GM23248 (cell line): ENCODE results near the gene ARFIP2. TPM values are rescaled to one million over a fixed set of nuclear protein-coding genes. Genes with fewer than 3 reads are reported as not detected.

Source experiments
- DNase-seq: peaks from one replicate; pipeline ENCODE4 v3.0.0-alpha.2; 2015
- H2AFZ ChIP-seq: fragments of 200-600 bp; sonication (generic); 2 replicates; pipeline ENCODE4 v1.6.1; 2016; ENCODE audit warnings: antibody characterized with exemption
- H3F3A ChIP-seq: fragments of 200-600 bp; sonication (generic); 2 replicates; pipeline ENCODE4 v1.6.1; 2016; ENCODE audit warnings: mild to moderate bottlenecking, antibody characterized with exemption, mixed run types; ENCODE audit not compliant: insufficient read depth
- H3K27ac ChIP-seq: fragments of 200-600 bp; sonication (generic); 2 replicates; pipeline ENCODE4 v1.5.1; 2016; ENCODE audit warnings: mild to moderate bottlenecking
- H3K27me3 ChIP-seq: fragments of 200-600 bp; sonication (generic); replicated peaks from 2 replicates; pipeline ENCODE4 v1.6.1; 2016; ENCODE audit warnings: mild to moderate bottlenecking; ENCODE audit not compliant: insufficient read depth
- H3K36me3 ChIP-seq: fragments of 200-600 bp; sonication (generic); 2 replicates; pipeline ENCODE4 v1.6.1; 2016; ENCODE audit warnings: low read depth, mild to moderate bottlenecking
- H3K4me1 ChIP-seq: fragments of 200-600 bp; sonication (generic); 2 replicates; pipeline ENCODE4 v1.6.1; 2016; ENCODE audit warnings: mild to moderate bottlenecking; ENCODE audit not compliant: insufficient read depth
- H3K4me2 ChIP-seq: fragments of 200-600 bp; sonication (generic); one replicate; pipeline ENCODE4 v1.6.1; 2016; ENCODE audit warnings: mild to moderate bottlenecking; ENCODE audit not compliant: unreplicated experiment
- H3K4me3 ChIP-seq: fragments of 200-600 bp; sonication (generic); 2 replicates; pipeline ENCODE4 v1.5.1; 2016; ENCODE audit warnings: mild to moderate bottlenecking
- H3K79me2 ChIP-seq: fragments of 200-600 bp; sonication (generic); 2 replicates; pipeline ENCODE4 v1.6.1; 2016; ENCODE audit warnings: mild to moderate bottlenecking; ENCODE audit not compliant: insufficient read depth
- H3K9ac ChIP-seq: fragments of 200-600 bp; sonication (generic); 2 replicates; pipeline ENCODE4 v1.6.1; 2016; ENCODE audit warnings: mild to moderate bottlenecking
- H3K9me2 ChIP-seq: fragments of 200-600 bp; sonication (generic); 2 replicates; pipeline ENCODE4 v1.6.1; 2016; ENCODE audit warnings: mixed run types, mild to moderate bottlenecking, moderate library complexity; ENCODE audit not compliant: insufficient read depth
- H3K9me3 ChIP-seq: fragments of 200-600 bp; sonication (generic); one replicate; pipeline ENCODE4 v1.6.1; 2017; ENCODE audit warnings: low read depth
- H4K20me1 ChIP-seq: fragments of 200-600 bp; sonication (generic); 2 replicates; pipeline ENCODE4 v1.6.0; 2016; ENCODE audit not compliant: insufficient read depth
- EZH2 ChIP-seq: fragments of 200-600 bp; sonication (generic); IDR thresholded peaks from 2 replicates; pipeline ENCODE4 v1.6.1; 2018; ENCODE audit warnings: antibody characterized with exemption, mild to moderate bottlenecking; ENCODE audit not compliant: insufficient read depth, poor library complexity, severe bottlenecking
- EZH2phosphoT487 ChIP-seq: fragments of 200-600 bp; sonication (generic); IDR thresholded peaks from 2 replicates; pipeline ENCODE4 v1.6.1; 2018; ENCODE audit warnings: antibody characterized with exemption, moderate library complexity, mild to moderate bottlenecking, low read depth; ENCODE audit not compliant: insufficient read depth
- WGBS, 2 experiments: methylation state at CpG; one replicate each; pipeline ENCODE4 v1.1.6; 2015 to 2017; ENCODE audit warnings: low lambda C conversion rate in 2 of 2, low coverage in 1 of 2; ENCODE audit errors: missing lambda C conversion rate in 2 of 2; 5-methylcytosine and 5-hydroxymethylcytosine counted together
- in situ Hi-C: fragments of 300-500 bp; cut with MboI; formaldehyde crosslinking; loops from 2 replicates; pipeline ENCODE4 v1.15.0; 2020
- polyA plus RNA-seq: library from polyadenylated mRNA; unstranded; fragments of >200 nt; fragmentation: Nextera tagmentation; extraction: Ambion mirVana; gene quantifications from 2 replicates; pipeline ENCODE4 v1.2.1, GENCODE V29; 2016
- total RNA-seq: library from RNA; depleted of rRNA; stranded (reverse); fragments of >200 nt; shearing (Covaris generic); gene quantifications from 2 replicates; pipeline ENCODE4 v1.2.3, GENCODE V29; 2014

The ARFIP2 gene
- total and polyA plus RNA-seq, 2 experiments from 2014 or later, result 57.9 to 69.5 TPM

DNA sequence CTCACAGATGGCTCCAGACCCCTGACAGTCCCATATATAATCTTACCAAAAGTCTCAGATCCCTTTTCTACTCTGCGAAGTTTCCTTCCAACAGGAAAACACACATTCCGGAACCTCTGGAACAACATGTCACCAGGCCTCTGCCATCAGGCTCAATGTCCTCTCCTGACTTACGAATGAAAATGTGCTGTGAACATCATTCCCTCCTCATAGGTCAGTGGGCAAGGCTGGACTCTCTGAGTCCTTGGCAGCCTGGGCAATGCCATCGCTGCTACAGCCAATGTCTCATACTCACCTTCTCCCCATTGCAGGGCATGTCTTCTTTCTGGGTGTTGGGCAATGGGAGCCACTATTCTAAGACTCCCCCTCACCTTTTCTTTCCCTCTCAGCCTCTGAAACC, 38.7 kb downstream of the ARFIP2 start:
- no peak overlapping the region for H2AFZ ChIP-seq
- H3K4me3 ChIP-seq, result no peak overlapping the region
- no peaks in the 10 kb centered on the region for H3K4me1 ChIP-seq
- DNase-seq, result no peak
- H3K4me2 ChIP-seq, result no peak overlapping the region
- H3K27ac ChIP-seq, result no peak overlapping the region
- WGBS, 2 experiments, result 81 to 88% methylated on average over 4 of the region's 4 CpGs
- TF ChIP-seq EZH2, result no peak
- TF ChIP-seq EZH2phosphoT487, result no peak
- in situ Hi-C loops, result loop anchor here (10.0 kb wide), 1 partner anchor 58 kb away; no protein-coding TSS in a partner anchor
- H4K20me1 ChIP-seq, result no peaks in the 10 kb centered on the region
- H3F3A ChIP-seq, result no peaks in the 10 kb centered on the region
- H3K36me3 ChIP-seq, result no peaks in the 10 kb centered on the region
- H3K79me2 ChIP-seq, result no peaks in the 10 kb centered on the region
- H3K9ac ChIP-seq, result no peak overlapping the region
- no peaks in the 10 kb centered on the region for H3K27me3 ChIP-seq
- H3K9me2 ChIP-seq, result no peaks in the 10 kb centered on the region
- no peaks in the 10 kb centered on the region for H3K9me3 ChIP-seq

DNA sequence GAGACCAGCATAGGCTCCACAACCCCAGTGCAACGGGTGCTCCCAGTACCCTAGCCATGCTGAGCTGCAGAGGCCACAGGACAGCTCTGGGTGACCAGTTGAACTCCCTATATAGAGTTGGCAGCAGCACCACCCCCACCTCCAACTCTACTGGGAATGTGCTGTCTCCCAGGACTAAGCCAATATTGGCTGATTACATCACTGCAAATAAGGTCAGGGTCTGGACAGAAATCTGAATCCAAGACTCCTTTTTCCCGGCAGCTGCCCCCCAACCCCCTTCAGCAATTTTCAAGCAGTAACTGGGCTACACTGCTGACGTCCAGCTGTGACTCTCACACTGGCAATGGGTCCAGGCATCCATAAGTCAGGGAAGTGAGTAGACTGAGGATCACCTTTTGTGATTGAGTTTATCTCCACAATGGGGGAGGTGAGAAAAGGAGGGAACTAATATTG, 40.2 kb downstream of the ARFIP2 start, which contains the start of gene HPX:
HPX (minus strand) TSS at position 82 of the 453 bp plus-strand sequence; CDS start at position 58, 24 bp downstream.
- no peak within 1 kb of the TSS for H3K4me2 ChIP-seq
- in situ Hi-C loops, result loop anchor here (10.0 kb wide), 1 partner anchor 56 kb away; no protein-coding TSS in a partner anchor

DNA sequence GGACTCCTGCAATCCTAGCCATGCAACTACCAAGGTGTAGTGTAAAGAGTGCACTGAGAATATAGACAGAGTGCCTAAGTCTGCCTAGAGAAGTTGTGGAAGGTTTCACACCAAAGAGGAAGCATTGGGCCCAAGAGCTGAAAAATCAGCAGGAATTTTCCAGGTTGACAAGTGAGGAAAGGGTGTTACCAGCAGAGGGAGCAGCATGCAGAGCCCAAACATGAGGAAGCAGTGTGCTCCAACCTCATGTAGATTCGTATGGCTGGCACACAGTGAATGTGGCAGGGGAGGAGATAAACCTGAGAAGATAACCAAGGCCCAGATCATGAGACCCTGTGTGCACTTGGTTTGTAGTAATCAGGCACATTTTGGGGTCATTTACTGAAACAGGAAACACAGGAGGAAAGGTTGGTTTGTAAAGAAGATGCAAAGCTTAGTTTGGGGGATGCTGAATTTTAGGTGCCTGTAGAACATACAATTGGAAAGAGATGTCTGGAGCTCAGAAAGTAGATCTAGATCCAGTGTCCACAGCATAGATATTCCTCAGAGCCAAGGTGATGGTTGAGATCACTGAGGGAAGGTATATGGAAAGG, 42.1 kb downstream of the ARFIP2 start:
- in situ Hi-C loops, result no loop called here
- no peaks in the 10 kb centered on the region for H3K9me2 ChIP-seq
- no peak overlapping the region for H3K4me3 ChIP-seq

More for the DNA sequence above, 40.2 kb downstream of the ARFIP2 start, which contains the start of gene HPX:
- Histone ChIP-seq H3K4me3 (no peak within 1 kb of the TSS), H3K79me2 (no peaks in the 10 kb centered on the region), H3K9me3 (no peaks in the 10 kb centered on the region), H4K20me1 (no peaks in the 10 kb centered on the region), H3K9me2 (no peaks in the 10 kb centered on the region), H3K27me3 (no peaks in the 10 kb centered on the region), H3F3A (no peaks in the 10 kb centered on the region), H3K4me1 (no peaks in the 10 kb centered on the region), H3K9ac (no peak within 1 kb of the TSS), H2AFZ (no peak within 1 kb of the TSS), H3K27ac (no peak within 1 kb of the TSS), H3K36me3 (no peaks in the 10 kb centered on the region)
- no peak for DNase-seq
- TF ChIP-seq EZH2 (no peak), EZH2phosphoT487 (no peak)
- 72 to 74% methylated on average over 3 of the region's 3 CpGs for WGBS, 2 experiments

DNA sequence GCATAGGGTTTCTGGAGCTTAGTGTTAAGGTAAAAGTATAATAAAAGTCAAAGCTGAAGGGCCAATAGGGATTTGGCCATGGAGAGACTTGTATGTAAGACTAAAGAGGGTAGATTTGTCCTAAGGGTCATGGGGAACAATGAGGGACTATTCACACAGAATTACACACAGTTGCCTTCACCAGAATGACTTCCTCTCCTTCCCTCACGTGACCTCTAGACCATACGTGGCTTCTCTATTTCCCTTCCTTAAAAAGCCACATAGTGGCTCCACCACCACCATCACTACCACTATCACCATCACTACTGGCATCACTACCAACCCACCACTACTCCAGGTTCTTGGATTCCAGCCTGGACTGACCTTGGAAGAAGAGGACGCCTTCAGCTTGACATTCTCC, 43.1 kb downstream of the ARFIP2 start:
- Histone ChIP-seq H3F3A (no peaks in the 10 kb centered on the region), H3K4me3 (no peak overlapping the region), H3K36me3 (no peaks in the 10 kb centered on the region), H4K20me1 (no peaks in the 10 kb centered on the region), H3K9me3 (no peaks in the 10 kb centered on the region), H3K4me1 (no peaks in the 10 kb centered on the region), H2AFZ (no peak overlapping the region), H3K9ac (no peak overlapping the region), H3K27ac (no peak overlapping the region), H3K4me2 (no peak overlapping the region), H3K79me2 (no peaks in the 10 kb centered on the region), H3K9me2 (no peaks in the 10 kb centered on the region), H3K27me3 (no peaks in the 10 kb centered on the region)
- WGBS, 2 experiments, result 96% methylated on average over 3 of the region's 3 CpGs
- no peak for DNase-seq
- in situ Hi-C loops, result no loop called here
- no peak for TF ChIP-seq EZH2
- no peak for TF ChIP-seq EZH2phosphoT487

More for the DNA sequence above, 42.1 kb downstream of the ARFIP2 start:
- H3K79me2 ChIP-seq, result no peaks in the 10 kb centered on the region
- H3K36me3 ChIP-seq, result no peaks in the 10 kb centered on the region
- no peak overlapping the region for H3K4me2 ChIP-seq
- no peaks in the 10 kb centered on the region for H4K20me1 ChIP-seq
- no peaks in the 10 kb centered on the region for H3K27me3 ChIP-seq
- 4 to 6% methylated on average over 1 of the region's 1 CpG for WGBS, 2 experiments
- DNase-seq, result peak; percentile 76
- no peaks in the 10 kb centered on the region for H3F3A ChIP-seq
- no peak overlapping the region for H3K27ac ChIP-seq
- TF ChIP-seq EZH2 (no peak), EZH2phosphoT487 (no peak)
- no peaks in the 10 kb centered on the region for H3K4me1 ChIP-seq
- no peak overlapping the region for H3K9ac ChIP-seq
- no peaks in the 10 kb centered on the region for H3K9me3 ChIP-seq
- no peak overlapping the region for H2AFZ ChIP-seq
